Stimulated activated CD8-positive, alpha-beta memory T cell treated with anti-CD3 and anti-CD28 coated beads, Interleukin-12 subunit alpha, Interleukin-12 subunit beta, amount 100 ng/mL, for 24 hours (primary cell): ENCODE data around the gene HOXC13.

Source experiments
- DNase-seq: peaks from one replicate; pipeline ENCODE4 v3.0.0-alpha.2; 2020; ENCODE audit errors: extremely low read depth

HOXC13 gene

GRCh38 chr12:53982648-53983567 is 44.3 kb downstream of the HOXC13 start:
- DNase-seq: no peak

- DNase-seq: no peak
Observed at GRCh38 chr12:53983568-53983949, 44.9 kb downstream of the HOXC13 start.

GRCh38 chr12:53983950-53984572 is 45.4 kb downstream of the HOXC13 start:
- DNase-seq: no peak

- DNase-seq: peak; percentile 55
Observed at GRCh38 chr12:53984901-53985691, 46.5 kb downstream of the HOXC13 start, which contains the start of gene HOXC10. Gene HOXC10 (plus strand): TSS chr12:53985146. CDS start chr12:53985260, 114 bp downstream.

GRCh38 chr12:53985692-53985993 is 47.0 kb downstream of the HOXC13 start:
- DNase-seq: no peak

GRCh38 chr12:53985994-53986685 is 47.5 kb downstream of the HOXC13 start:
- DNase-seq: no peak

- DNase-seq: no peak
Observed at GRCh38 chr12:53986686-53987483, 48.3 kb downstream of the HOXC13 start.

GRCh38 chr12:53987787-53988230 is 49.2 kb downstream of the HOXC13 start:
- no peak for DNase-seq

- DNase-seq: no peak
Observed at GRCh38 chr12:53988541-53989226, 50.1 kb downstream of the HOXC13 start.

- no peak for DNase-seq
Observed at GRCh38 chr12:53989227-53990113, 50.8 kb downstream of the HOXC13 start.

GRCh38 chr12:53990311-53991076 is 51.9 kb downstream of the HOXC13 start:
- DNase-seq: no peak

- no peak for DNase-seq
Observed at GRCh38 chr12:53991077-53991460, 52.4 kb downstream of the HOXC13 start.

- DNase-seq: no peak
Observed at GRCh38 chr12:53992377-53992889, 53.8 kb downstream of the HOXC13 start.

GRCh38 chr12:53993162-53994008 is 54.8 kb downstream of the HOXC13 start:
- no peak for DNase-seq

GRCh38 chr12:53994009-53994263 is 55.3 kb downstream of the HOXC13 start:
- DNase-seq: no peak

GRCh38 chr12:53994264-53995001 is 55.8 kb downstream of the HOXC13 start:
- DNase-seq: no peak

- DNase-seq: no peak
Observed at GRCh38 chr12:53995002-53995377, 56.4 kb downstream of the HOXC13 start.
